ENCODE data around the gene NPAP1.

GRCh38 chr15:24684313-24684712 lies 8.7 kb downstream of the NPAP1 start:
- TF ChIP-seq CTCF (conservative IDR thresholded peaks at IDR 0.05 in 1 of 2, IDR thresholded peaks at IDR 0.05 in 1 of 2; ENCODE audit: extremely low read depth in 1 of 2, insufficient read depth in 1 of 2, low read depth in 1 of 2, low read length in 2 of 2) (no peak), EZH2 (IDR thresholded peaks at IDR 0.05; ENCODE audit: borderline replicate concordance, low read length) (no peak)
